ENCODE measurements around the gene OR7A5. TPM values are rescaled to one million over a fixed set of nuclear protein-coding genes. Genes with fewer than 3 reads are reported as not detected.

OR7A5 gene
- total and polyA plus RNA-seq, 2 of the 8 experiments (the other 6 are each of a cell fraction or from before 2014, with no cell fraction given): not detected

- TF ChIP-seq CHD7 (IDR thresholded peaks at IDR 0.05; ENCODE audit: insufficient replicate concordance, low read length) (no peak), TEAD4 (IDR thresholded peaks at IDR 0.05; ENCODE audit: low read depth, low read length) (no peak), BACH1 (IDR thresholded peaks at IDR 0.05; ENCODE audit: low read length) (no peak), ATF2 (IDR thresholded peaks at IDR 0.05; ENCODE audit: low read length) (no peak), NANOG (IDR thresholded peaks at IDR 0.05; ENCODE audit: insufficient read depth, low read depth, low read length, poor library complexity, severe bottlenecking) (no peak), GABPA (IDR thresholded peaks at IDR 0.05; ENCODE audit: borderline replicate concordance, insufficient read depth, low read length) (no peak)
These were observed 30.2 kb downstream of the OR7A5 start (continued) for GRCh38 chr19:14804765-14805164.
